Adrenal gland (tissue), 12 donors: ENCODE measurements around the gene KRTAP9-2. TPM values are rescaled to one million over a fixed set of nuclear protein-coding genes. Genes with fewer than 3 reads are reported as not detected.
"Not testable (repeated sequence)": the region's sequence is repeated elsewhere in the genome, so short reads cannot be mapped to it uniquely, and the experiment has no call there.

Source experiments
- DNase-seq, 7 donors: peaks; one replicate each; pipeline ENCODE4 v3.0.0-alpha.2; 2019 to 2020
- H3K27ac ChIP-seq, 5 donors: fragments of 200-600 bp; sonication (generic) in 4 of 5; 1 replicate in 3 of 5; 2 replicates in 2 of 5; pipeline versions ENCODE4 v1.5.1 to v1.8.0; 2016 to 2020; ENCODE audit warnings: mild to moderate bottlenecking in 1 of 5
- H3K27me3 ChIP-seq: fragments of 200-600 bp; 2 replicates; pipeline ENCODE4 v1.8.0; 2021
- H3K36me3 ChIP-seq, 2 donors: fragments of 200-600 bp; replicated peaks in 1 of 2; 1 replicate in 1 of 2; 2 replicates in 1 of 2; pipeline versions ENCODE4 v1.5.1 to v1.8.0; 2018 to 2022
- H3K4me1 ChIP-seq, 2 donors: fragments of 200-600 bp; replicated peaks in 1 of 2; 1 replicate in 1 of 2; 2 replicates in 1 of 2; pipeline versions ENCODE4 v1.5.1 to v1.8.0; 2018 to 2021
- H3K4me3 ChIP-seq, 4 donors: fragments of 200-600 bp; sonication (generic) in 3 of 4; one replicate each; pipeline ENCODE4 v1.5.1; 2016 to 2018
- H3K9me3 ChIP-seq, 3 donors: fragments of 200-600 bp; sonication (generic) in 1 of 3; replicated peaks in 1 of 3; 1 replicate in 2 of 3; 2 replicates in 1 of 3; pipeline versions ENCODE4 v1.5.1 to v1.8.0; 2016 to 2021
- POLR2A ChIP-seq, 2 donors: fragments of 450-650 bp; IDR thresholded peaks; one replicate each; pipeline ENCODE4 v1.6.1; 2017; ENCODE audit warnings: antibody characterized with exemption in 2 of 2, mild to moderate bottlenecking in 2 of 2, moderate library complexity in 1 of 2
- WGBS, 4 donors: extraction: QIAGEN DNeasy Blood & Tissue Kit in 2 of 4; methylation state at CpG; one replicate each; pipeline versions ENCODE4 v1.1.5 to v1.1.7; 2013 to 2017; 5-methylcytosine and 5-hydroxymethylcytosine counted together
- intact Hi-C, 2 donors: fragments of 100-400 bp; cut with DNase I; formaldehyde crosslinking; loops; one replicate each; pipeline versions ENCODE4 v1.14.1 to v1.15.0; 2022 to 2023
- polyA plus RNA-seq, 3 donors: library from polyadenylated mRNA; stranded (reverse); fragments of 200-250 nt in 2 of 3; fragments of 350-450 nt in 1 of 3; fragmentation: Illumina TruSeq in 1 of 3; extraction: RNeasy Lipid Tissue Mini Kit (QIAGEN cat#74804) in 1 of 3; gene quantifications; one replicate each; pipeline ENCODE4 v1.2.3, GENCODE V29; 2013 to 2014
- small RNA-seq, 2 donors: library from RNA; depleted of rRNA; stranded (forward); fragments of <200 nt; gene quantifications; one replicate each; pipeline ENCODE3, GENCODE V24; 2016
- total RNA-seq, 9 donors: library from RNA; depleted of rRNA in 4 of 9; stranded (reverse); fragments of >200 nt in 4 of 9; fragments of 120-200 nt in 1 of 9; fragmentation: NEBNext Ultra II Directional in 1 of 9; extraction: Animal tissue kit (Norgen Biotek cat#: 25700) in 1 of 9; gene quantifications; one replicate each; pipeline versions ENCODE4 v1.1.0 to v1.2.4, GENCODE V29; 2013 to 2023
- TF ChIP-seq, protein P1 (sequence below), 6 experiments: fragments of 450-650 bp in 4 of 6; fragments of 200-600 bp in 2 of 6; sonication (generic) in 1 of 6; IDR thresholded peaks; 1 replicate in 5 of 6; 2 replicates in 1 of 6; pipeline versions ENCODE4 v1.5.1 to v1.8.0; 2016 to 2021; ENCODE audit warnings: antibody characterized with exemption in 6 of 6, mild to moderate bottlenecking in 2 of 6, moderate library complexity in 1 of 6
- donor health status: healthy with polysubstance abuse.
- donor health status: Bipolar disorder and iron deficiency.
- donor health status: DM: yes; HTN: yes; CAD: no.
- donor health status: DM: no; HTN: no; CAD: no.
- donor health status: DM: no; HTN: no; CAD: no.
- donor health status: DM: yes; HTN: yes; CAD: no.

Gene KRTAP9-2
- total and polyA plus RNA-seq, 12 donors, result not detected

- no peaks in the 10 kb centered on the region for H3K36me3 ChIP-seq
- H3K4me3 ChIP-seq, result no peak overlapping the region
- H3K4me1 ChIP-seq, result no peaks in the 10 kb centered on the region
- H3K27ac ChIP-seq, result no peak overlapping the region
- no peaks in the 10 kb centered on the region for H3K27me3 ChIP-seq
- intact Hi-C loops, result no loop called here
- TF ChIP-seq, protein P1, sequence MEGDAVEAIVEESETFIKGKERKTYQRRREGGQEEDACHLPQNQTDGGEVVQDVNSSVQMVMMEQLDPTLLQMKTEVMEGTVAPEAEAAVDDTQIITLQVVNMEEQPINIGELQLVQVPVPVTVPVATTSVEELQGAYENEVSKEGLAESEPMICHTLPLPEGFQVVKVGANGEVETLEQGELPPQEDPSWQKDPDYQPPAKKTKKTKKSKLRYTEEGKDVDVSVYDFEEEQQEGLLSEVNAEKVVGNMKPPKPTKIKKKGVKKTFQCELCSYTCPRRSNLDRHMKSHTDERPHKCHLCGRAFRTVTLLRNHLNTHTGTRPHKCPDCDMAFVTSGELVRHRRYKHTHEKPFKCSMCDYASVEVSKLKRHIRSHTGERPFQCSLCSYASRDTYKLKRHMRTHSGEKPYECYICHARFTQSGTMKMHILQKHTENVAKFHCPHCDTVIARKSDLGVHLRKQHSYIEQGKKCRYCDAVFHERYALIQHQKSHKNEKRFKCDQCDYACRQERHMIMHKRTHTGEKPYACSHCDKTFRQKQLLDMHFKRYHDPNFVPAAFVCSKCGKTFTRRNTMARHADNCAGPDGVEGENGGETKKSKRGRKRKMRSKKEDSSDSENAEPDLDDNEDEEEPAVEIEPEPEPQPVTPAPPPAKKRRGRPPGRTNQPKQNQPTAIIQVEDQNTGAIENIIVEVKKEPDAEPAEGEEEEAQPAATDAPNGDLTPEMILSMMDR (IDR thresholded peaks at IDR 0.05), result no peak
- TF ChIP-seq POLR2A (IDR thresholded peaks at IDR 0.05), result no peak
- no peaks in the 10 kb centered on the region for H3K9me3 ChIP-seq
- 52 to 68% methylated on average over 1 of the region's 1 CpG; no CpG with 5 or more reads in 2 of the 4 donors for WGBS, 4 donors
- DNase-seq, result no peak
Measured at GRCh38 chr17:41271858-41272257, 45.4 kb downstream of the KRTAP9-2 start.

DNA sequence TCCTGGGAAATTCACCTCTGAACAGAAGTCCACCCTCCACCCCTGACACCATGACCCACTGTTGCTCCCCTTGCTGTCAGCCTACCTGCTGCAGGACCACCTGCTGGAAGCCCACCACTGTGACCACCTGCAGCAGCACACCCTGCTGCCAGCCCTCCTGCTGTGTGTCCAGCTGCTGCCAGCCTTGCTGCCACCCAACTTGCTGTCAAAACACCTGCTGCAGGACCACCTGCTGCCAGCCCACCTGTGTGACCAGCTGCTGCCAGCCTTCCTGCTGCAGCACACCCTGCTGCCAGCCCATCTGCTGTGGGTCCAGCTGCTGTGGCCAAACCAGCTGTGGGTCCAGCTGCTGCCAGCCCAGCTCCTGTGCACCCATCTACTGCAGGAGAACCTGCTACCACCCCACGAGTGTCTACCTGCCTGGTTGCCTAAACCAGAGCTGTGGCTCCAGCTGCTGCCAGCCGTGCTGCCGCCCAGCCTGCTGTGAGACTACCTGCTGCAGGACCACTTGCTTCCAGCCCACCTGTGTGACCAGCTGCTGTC lies 49.3 kb downstream of the KRTAP9-2 start, which contains the start of gene KRTAP9-7:
KRTAP9-7 (plus strand) TSS at position 51 of the 543 bp plus-strand sequence; CDS start at position 51, 0 bp downstream.
- H3K4me1 ChIP-seq, H3K36me3 ChIP-seq, H3K9me3 ChIP-seq, H3K27me3 ChIP-seq, intact Hi-C loops, H3K27ac ChIP-seq, H3K4me3 ChIP-seq, DNase-seq: not testable (repeated sequence)
- 62 to 80% (median 70%) methylated on average over 2 to 3 of the region's 3 CpGs; no CpG with 5 or more reads in 1 of the 4 donors for WGBS, 4 donors

Small RNA genes within 50 kb of the gene (small RNA-seq; reads per million reads assigned to genes)
- gene KRTAP4-17P, result 0 reads per million in 2 donors

Other genes with a start within 250 kb of the KRTAP9-2 start
Only the 30 nearest of the 41 such genes appear.
- not detected for gene KRTAP2-1, start 179.3 kb upstream of the KRTAP9-2 start, total RNA-seq
- not detected for gene KRTAP2-1, start 179.3 kb upstream of the KRTAP9-2 start, polyA plus RNA-seq
- gene KRTAP2-2, start 171.4 kb upstream of the KRTAP9-2 start, total RNA-seq, result not detected
- not detected for gene KRTAP2-2, start 171.4 kb upstream of the KRTAP9-2 start, polyA plus RNA-seq
- not detected for gene KRTAP2-3, start 166.5 kb upstream of the KRTAP9-2 start, total RNA-seq
- not detected for gene KRTAP2-3, start 166.5 kb upstream of the KRTAP9-2 start, polyA plus RNA-seq
- gene KRTAP2-4, start 160.8 kb upstream of the KRTAP9-2 start, total RNA-seq, result not detected
- not detected for gene KRTAP2-4, start 160.8 kb upstream of the KRTAP9-2 start, polyA plus RNA-seq
- not detected for gene KRTAP4-7, start 142.5 kb upstream of the KRTAP9-2 start, total RNA-seq
- gene KRTAP4-7, start 142.5 kb upstream of the KRTAP9-2 start, polyA plus RNA-seq, result not detected
- not detected for gene KRTAP4-8, start 128.5 kb upstream of the KRTAP9-2 start, total RNA-seq
- gene KRTAP4-8, start 128.5 kb upstream of the KRTAP9-2 start, polyA plus RNA-seq, result not detected
- not detected for gene KRTAP4-16, start 124.4 kb upstream of the KRTAP9-2 start, total RNA-seq
- gene KRTAP4-16, start 124.4 kb upstream of the KRTAP9-2 start, polyA plus RNA-seq, result not detected
- gene KRTAP4-9, start 121.3 kb upstream of the KRTAP9-2 start, total RNA-seq, result not detected
- not detected for gene KRTAP4-9, start 121.3 kb upstream of the KRTAP9-2 start, polyA plus RNA-seq
- not detected for gene KRTAP4-11, start 108.3 kb upstream of the KRTAP9-2 start, total RNA-seq
- not detected for gene KRTAP4-11, start 108.3 kb upstream of the KRTAP9-2 start, polyA plus RNA-seq
- not detected for gene KRTAP4-12, start 102.5 kb upstream of the KRTAP9-2 start, total RNA-seq
- not detected for gene KRTAP4-12, start 102.5 kb upstream of the KRTAP9-2 start, polyA plus RNA-seq
- gene KRTAP4-6, start 86.1 kb upstream of the KRTAP9-2 start, total RNA-seq, result not detected
- not detected for gene KRTAP4-6, start 86.1 kb upstream of the KRTAP9-2 start, polyA plus RNA-seq
- gene KRTAP4-5, start 76.8 kb upstream of the KRTAP9-2 start, total RNA-seq, result not detected
- not detected for gene KRTAP4-5, start 76.8 kb upstream of the KRTAP9-2 start, polyA plus RNA-seq
- not detected for gene KRTAP4-4, start 65.9 kb upstream of the KRTAP9-2 start, total RNA-seq
- gene KRTAP4-4, start 65.9 kb upstream of the KRTAP9-2 start, polyA plus RNA-seq, result not detected
- gene KRTAP4-3, start 58.4 kb upstream of the KRTAP9-2 start, total RNA-seq, result not detected
- gene KRTAP4-3, start 58.4 kb upstream of the KRTAP9-2 start, polyA plus RNA-seq, result not detected
- gene KRTAP4-2, start 48.4 kb upstream of the KRTAP9-2 start, total RNA-seq, result not detected
- not detected for gene KRTAP4-2, start 48.4 kb upstream of the KRTAP9-2 start, polyA plus RNA-seq
- not detected for gene KRTAP4-1, start 41.7 kb upstream of the KRTAP9-2 start, total RNA-seq
- gene KRTAP4-1, start 41.7 kb upstream of the KRTAP9-2 start, polyA plus RNA-seq, result not detected
- gene KRTAP9-1, start 36.8 kb upstream of the KRTAP9-2 start, total RNA-seq, result not detected
- not detected for gene KRTAP9-1, start 36.8 kb upstream of the KRTAP9-2 start, polyA plus RNA-seq
- not detected for gene KRTAP9-3, start 5.8 kb downstream of the KRTAP9-2 start, total RNA-seq
- not detected for gene KRTAP9-3, start 5.8 kb downstream of the KRTAP9-2 start, polyA plus RNA-seq
- not detected for gene KRTAP9-8, start 11.4 kb downstream of the KRTAP9-2 start, total RNA-seq
- not detected for gene KRTAP9-8, start 11.4 kb downstream of the KRTAP9-2 start, polyA plus RNA-seq
- not detected for gene KRTAP9-4, start 23.0 kb downstream of the KRTAP9-2 start, total RNA-seq
- not detected for gene KRTAP9-4, start 23.0 kb downstream of the KRTAP9-2 start, polyA plus RNA-seq
- gene KRTAP9-9, start 28.7 kb downstream of the KRTAP9-2 start, total RNA-seq, result not detected
- gene KRTAP9-9, start 28.7 kb downstream of the KRTAP9-2 start, polyA plus RNA-seq, result not detected
- gene KRTAP9-6, start 38.7 kb downstream of the KRTAP9-2 start, total RNA-seq, result not detected
- gene KRTAP9-6, start 38.7 kb downstream of the KRTAP9-2 start, polyA plus RNA-seq, result not detected
- not detected for gene KRTAP9-7, start 49.0 kb downstream of the KRTAP9-2 start, total RNA-seq
- not detected for gene KRTAP9-7, start 49.0 kb downstream of the KRTAP9-2 start, polyA plus RNA-seq
- not detected for gene KRTAP29-1, start 76.2 kb downstream of the KRTAP9-2 start, total RNA-seq
- gene KRTAP29-1, start 76.2 kb downstream of the KRTAP9-2 start, polyA plus RNA-seq, result not detected
- gene KRTAP16-1, start 82.7 kb downstream of the KRTAP9-2 start, total RNA-seq, result not detected
- gene KRTAP16-1, start 82.7 kb downstream of the KRTAP9-2 start, polyA plus RNA-seq, result not detected
- gene KRTAP17-1, start 89.1 kb downstream of the KRTAP9-2 start, total RNA-seq, result not detected
- not detected for gene KRTAP17-1, start 89.1 kb downstream of the KRTAP9-2 start, polyA plus RNA-seq
- gene KRT33A, start 124.2 kb downstream of the KRTAP9-2 start, total RNA-seq, result not detected
- gene KRT33A, start 124.2 kb downstream of the KRTAP9-2 start, polyA plus RNA-seq, result not detected
- not detected for gene KRT33B, start 143.2 kb downstream of the KRTAP9-2 start, total RNA-seq
- gene KRT33B, start 143.2 kb downstream of the KRTAP9-2 start, polyA plus RNA-seq, result not detected
- gene KRT34, start 155.7 kb downstream of the KRTAP9-2 start, total RNA-seq, result not detected
- gene KRT34, start 155.7 kb downstream of the KRTAP9-2 start, polyA plus RNA-seq, result not detected
- gene KRT31, start 171.0 kb downstream of the KRTAP9-2 start, total RNA-seq, result not detected
- not detected for gene KRT31, start 171.0 kb downstream of the KRTAP9-2 start, polyA plus RNA-seq